Measurements from ENCODE around the gene CKAP2.
"Not testable (repeated sequence)": the region's sequence is repeated elsewhere in the genome, so short reads cannot be mapped to it uniquely, and the experiment has no call there.

Gene CKAP2

GRCh38 chr13:52468487-52468886, 13.2 kb downstream of the CKAP2 start:
- H3K23ac ChIP-seq (ENCODE audit: low read length in 2 of 2); H3K4me2 ChIP-seq (ENCODE audit: low read length, poor library complexity, severe bottlenecking); H3K4me3 ChIP-seq (ENCODE audit: insufficient read depth in 1 of 2, low read depth in 1 of 2, low read length in 2 of 2); H3K9me3 ChIP-seq (ENCODE audit: control insufficient read depth, low read length); H2BK120ac ChIP-seq (ENCODE audit: low read depth, low read length); H3K9ac ChIP-seq (ENCODE audit: low read length); H3K4me1 ChIP-seq (ENCODE audit: control insufficient read depth, insufficient read depth, low read depth, low read length); H2AK5ac ChIP-seq (ENCODE audit: low read length, severe bottlenecking); H3K14ac ChIP-seq (ENCODE audit: low read length in 2 of 2); H4K91ac ChIP-seq (ENCODE audit: low read length); H3K27ac ChIP-seq (ENCODE audit: low read length, poor library complexity, severe bottlenecking); H2AFZ ChIP-seq (ENCODE audit: low read depth, low read length); H2BK12ac ChIP-seq (ENCODE audit: low read length in 2 of 2); H3K27me3 ChIP-seq (ENCODE audit: control insufficient read depth in 1 of 2, insufficient read depth in 1 of 2, low read length in 2 of 2); H3K18ac ChIP-seq (ENCODE audit: low read depth in 1 of 2, low read length in 2 of 2); H3K4ac ChIP-seq (ENCODE audit: low read depth in 1 of 2, low read length in 2 of 2); H4K8ac ChIP-seq (ENCODE audit: low read length); H2BK5ac ChIP-seq (ENCODE audit: low read depth, low read length, poor library complexity, severe bottlenecking); DNase-seq; H2BK15ac ChIP-seq (ENCODE audit: low read depth, poor library complexity, severe bottlenecking): not testable (repeated sequence)
- Histone ChIP-seq H3K36me3 (ENCODE audit: control insufficient read depth in 1 of 2, insufficient read depth in 2 of 2, low read depth in 1 of 2, low read length in 2 of 2) (peaks cover 10 to 55% of the 10 kb centered on the region in 2 experiments), H3K79me1 (replicated peaks; ENCODE audit: low read length, poor library complexity, severe bottlenecking) (peaks cover 15% of the 10 kb centered on the region)
- WGBS: 100% methylated on average over 1 of the region's 2 CpGs

GRCh38 chr13:52480677-52481428, 25.6 kb downstream of the CKAP2 start:
- not testable (repeated sequence) for DNase-seq; H2AFZ ChIP-seq (ENCODE audit: low read depth, low read length); H2BK12ac ChIP-seq (ENCODE audit: low read length in 2 of 2); H3K4ac ChIP-seq (ENCODE audit: low read depth in 1 of 2, low read length in 2 of 2); H4K91ac ChIP-seq (ENCODE audit: low read length); H3K79me1 ChIP-seq (replicated peaks; ENCODE audit: low read length, poor library complexity, severe bottlenecking); H4K8ac ChIP-seq (ENCODE audit: low read length); H3K4me2 ChIP-seq (ENCODE audit: low read length, poor library complexity, severe bottlenecking); H3K9me3 ChIP-seq (ENCODE audit: control insufficient read depth, low read length); H2BK120ac ChIP-seq (ENCODE audit: low read depth, low read length); H3K4me1 ChIP-seq (ENCODE audit: control insufficient read depth, insufficient read depth, low read depth, low read length); H3K9ac ChIP-seq (ENCODE audit: low read length); H2BK5ac ChIP-seq (ENCODE audit: low read depth, low read length, poor library complexity, severe bottlenecking); H3K14ac ChIP-seq (ENCODE audit: low read length in 2 of 2); H3K23ac ChIP-seq (ENCODE audit: low read length in 2 of 2); H3K4me3 ChIP-seq (ENCODE audit: insufficient read depth in 1 of 2, low read depth in 1 of 2, low read length in 2 of 2); H3K27ac ChIP-seq (ENCODE audit: low read length, poor library complexity, severe bottlenecking); H2AK5ac ChIP-seq (ENCODE audit: low read length, severe bottlenecking); H3K36me3 ChIP-seq (ENCODE audit: control insufficient read depth in 1 of 2, insufficient read depth in 2 of 2, low read depth in 1 of 2, low read length in 2 of 2); H3K27me3 ChIP-seq (ENCODE audit: control insufficient read depth in 1 of 2, insufficient read depth in 1 of 2, low read length in 2 of 2); H2BK15ac ChIP-seq (ENCODE audit: low read depth, poor library complexity, severe bottlenecking); H3K18ac ChIP-seq (ENCODE audit: low read depth in 1 of 2, low read length in 2 of 2)
- WGBS: 96% methylated on average over 3 of the region's 7 CpGs

GRCh38 chr13:52487078-52487477, 31.8 kb downstream of the CKAP2 start:
- H3K4me3 ChIP-seq (ENCODE audit: insufficient read depth in 1 of 2, low read depth in 1 of 2, low read length in 2 of 2); H3K27me3 ChIP-seq (ENCODE audit: control insufficient read depth in 1 of 2, insufficient read depth in 1 of 2, low read length in 2 of 2); H2AFZ ChIP-seq (ENCODE audit: low read depth, low read length); H2BK12ac ChIP-seq (ENCODE audit: low read length in 2 of 2); H2BK15ac ChIP-seq (ENCODE audit: low read depth, poor library complexity, severe bottlenecking); H3K27ac ChIP-seq (ENCODE audit: low read length, poor library complexity, severe bottlenecking); H3K4ac ChIP-seq (ENCODE audit: low read depth in 1 of 2, low read length in 2 of 2); H4K91ac ChIP-seq (ENCODE audit: low read length); H3K79me1 ChIP-seq (replicated peaks; ENCODE audit: low read length, poor library complexity, severe bottlenecking); H2BK120ac ChIP-seq (ENCODE audit: low read depth, low read length); H3K36me3 ChIP-seq (ENCODE audit: control insufficient read depth in 1 of 2, insufficient read depth in 2 of 2, low read depth in 1 of 2, low read length in 2 of 2); H3K9me3 ChIP-seq (ENCODE audit: control insufficient read depth, low read length); H3K18ac ChIP-seq (ENCODE audit: low read depth in 1 of 2, low read length in 2 of 2); H4K8ac ChIP-seq (ENCODE audit: low read length); H3K14ac ChIP-seq (ENCODE audit: low read length in 2 of 2); H2AK5ac ChIP-seq (ENCODE audit: low read length, severe bottlenecking); H3K23ac ChIP-seq (ENCODE audit: low read length in 2 of 2); DNase-seq; H3K9ac ChIP-seq (ENCODE audit: low read length); H3K4me1 ChIP-seq (ENCODE audit: control insufficient read depth, insufficient read depth, low read depth, low read length); H3K4me2 ChIP-seq (ENCODE audit: low read length, poor library complexity, severe bottlenecking); H2BK5ac ChIP-seq (ENCODE audit: low read depth, low read length, poor library complexity, severe bottlenecking): not testable (repeated sequence)
- WGBS: 67% methylated on average over 1 of the region's 2 CpGs

GRCh38 chr13:52488763-52489162, 33.5 kb downstream of the CKAP2 start:
- not testable (repeated sequence) for H3K36me3 ChIP-seq (ENCODE audit: control insufficient read depth in 1 of 2, insufficient read depth in 2 of 2, low read depth in 1 of 2, low read length in 2 of 2); H3K14ac ChIP-seq (ENCODE audit: low read length in 2 of 2); H2AFZ ChIP-seq (ENCODE audit: low read depth, low read length); H3K4ac ChIP-seq (ENCODE audit: low read depth in 1 of 2, low read length in 2 of 2); H4K91ac ChIP-seq (ENCODE audit: low read length); H3K79me1 ChIP-seq (replicated peaks; ENCODE audit: low read length, poor library complexity, severe bottlenecking); H3K27ac ChIP-seq (ENCODE audit: low read length, poor library complexity, severe bottlenecking); H3K9ac ChIP-seq (ENCODE audit: low read length); H3K4me2 ChIP-seq (ENCODE audit: low read length, poor library complexity, severe bottlenecking); H3K4me1 ChIP-seq (ENCODE audit: control insufficient read depth, insufficient read depth, low read depth, low read length); H3K23ac ChIP-seq (ENCODE audit: low read length in 2 of 2); H3K9me3 ChIP-seq (ENCODE audit: control insufficient read depth, low read length); H2BK12ac ChIP-seq (ENCODE audit: low read length in 2 of 2); H2AK5ac ChIP-seq (ENCODE audit: low read length, severe bottlenecking); H4K8ac ChIP-seq (ENCODE audit: low read length); H3K4me3 ChIP-seq (ENCODE audit: insufficient read depth in 1 of 2, low read depth in 1 of 2, low read length in 2 of 2); H3K27me3 ChIP-seq (ENCODE audit: control insufficient read depth in 1 of 2, insufficient read depth in 1 of 2, low read length in 2 of 2); H3K18ac ChIP-seq (ENCODE audit: low read depth in 1 of 2, low read length in 2 of 2); DNase-seq; H2BK5ac ChIP-seq (ENCODE audit: low read depth, low read length, poor library complexity, severe bottlenecking); H2BK120ac ChIP-seq (ENCODE audit: low read depth, low read length); H2BK15ac ChIP-seq (ENCODE audit: low read depth, poor library complexity, severe bottlenecking)
- no CpG with 5 or more reads among the region's 22 CpGs for WGBS
